Adipocyte (in vitro differentiated cells): ENCODE measurements around the gene VPS13D.
"Not testable (repeated sequence)": the region's sequence is repeated elsewhere in the genome, so short reads cannot be mapped to it uniquely, and the experiment has no call there.

Source experiments
- DNase-seq: peaks from one replicate; pipeline ENCODE4 v3.0.0-alpha.2; 2015; ENCODE audit warnings: low read depth
- H3K27me3 ChIP-seq: replicated peaks from 2 replicates; pipeline ENCODE4 v1.7.0; 2013; ENCODE audit warnings: mild to moderate bottlenecking, low read length, moderate library complexity; ENCODE audit not compliant: control insufficient read depth, insufficient read depth
- H3K36me3 ChIP-seq: 2 replicates; pipeline ENCODE4 v1.7.0; 2013; ENCODE audit warnings: low read length, mild to moderate bottlenecking, moderate library complexity; ENCODE audit not compliant: control insufficient read depth, insufficient read depth, severe bottlenecking
- H3K4me1 ChIP-seq: 2 replicates; pipeline ENCODE4 v1.7.0; 2013; ENCODE audit warnings: mild to moderate bottlenecking, low read length, moderate library complexity; ENCODE audit not compliant: control insufficient read depth, insufficient read depth
- H3K4me3 ChIP-seq: 2 replicates; pipeline ENCODE4 v1.7.0; 2013; ENCODE audit warnings: mild to moderate bottlenecking, low read length, moderate library complexity
- H3K9ac ChIP-seq: 2 replicates; pipeline ENCODE4 v1.7.0; 2013; ENCODE audit warnings: mild to moderate bottlenecking, low read length, moderate library complexity
- H3K9me3 ChIP-seq: 2 replicates; pipeline ENCODE4 v1.7.0; 2013; ENCODE audit warnings: mild to moderate bottlenecking, low read length, moderate library complexity; ENCODE audit not compliant: control insufficient read depth

Gene VPS13D

GRCh38 chr1:12447849-12448312, 218.1 kb downstream of the VPS13D start:
- peak overlapping the region; percentile 43 for H3K4me3 ChIP-seq
- H3K9ac ChIP-seq = peak overlapping the region; percentile 88
- H3K27me3 ChIP-seq = no peaks in the 10 kb centered on the region
- H3K36me3 ChIP-seq = peaks cover 5% of the 10 kb centered on the region
- H3K9me3 ChIP-seq = no peaks in the 10 kb centered on the region
- H3K4me1 ChIP-seq = peaks cover 56% of the 10 kb centered on the region
- DNase-seq = peak; percentile 58

GRCh38 chr1:12448746-12449177, 218.9 kb downstream of the VPS13D start:
- H3K4me1 ChIP-seq = peaks cover 61% of the 10 kb centered on the region
- peak; percentile 83 for DNase-seq

GRCh38 chr1:12450090-12450755, 220.4 kb downstream of the VPS13D start:
- no peak overlapping the region for H3K4me3 ChIP-seq
- H3K27me3 ChIP-seq = no peaks in the 10 kb centered on the region
- peaks cover 75% of the 10 kb centered on the region for H3K4me1 ChIP-seq
- H3K9ac ChIP-seq = peak overlapping the region; percentile 88
- DNase-seq = no peak
- H3K9me3 ChIP-seq = no peaks in the 10 kb centered on the region
- H3K36me3 ChIP-seq = no peaks in the 10 kb centered on the region

More at GRCh38 chr1:12448746-12449177, 218.9 kb downstream of the VPS13D start:
- H3K9ac ChIP-seq = peak overlapping the region; percentile 88
- no peaks in the 10 kb centered on the region for H3K9me3 ChIP-seq
- H3K4me3 ChIP-seq = peak overlapping the region; percentile 63
- H3K27me3 ChIP-seq = no peaks in the 10 kb centered on the region
- no peaks in the 10 kb centered on the region for H3K36me3 ChIP-seq

- no peak overlapping the region for H3K9ac ChIP-seq
- H3K4me1 ChIP-seq = peaks cover 79% of the 10 kb centered on the region
- H3K27me3 ChIP-seq = no peaks in the 10 kb centered on the region
- no peaks in the 10 kb centered on the region for H3K9me3 ChIP-seq
- DNase-seq = no peak
- no peak overlapping the region for H3K4me3 ChIP-seq
- no peaks in the 10 kb centered on the region for H3K36me3 ChIP-seq
Observed at GRCh38 chr1:12450756-12451559, 221.1 kb downstream of the VPS13D start.

DNA sequence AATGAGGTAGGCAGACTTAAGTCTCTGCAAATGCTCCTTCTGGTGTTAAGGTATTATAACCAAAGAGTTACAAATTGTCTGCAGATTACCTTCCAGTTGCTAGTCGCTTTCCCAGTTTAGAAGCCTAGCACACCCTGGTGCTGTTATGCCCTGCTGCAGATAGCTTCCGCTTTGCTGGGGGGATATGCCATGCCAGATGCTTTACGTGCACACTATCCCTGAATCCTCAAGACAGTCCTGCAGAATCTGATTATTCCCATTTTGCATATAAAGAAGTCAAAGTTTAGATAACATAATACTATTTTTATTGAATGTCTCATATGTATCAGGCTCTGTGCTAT, 221.7 kb downstream of the VPS13D start:
- Histone ChIP-seq H3K9me3 (no peaks in the 10 kb centered on the region), H3K9ac (no peak overlapping the region), H3K36me3 (no peaks in the 10 kb centered on the region), H3K4me3 (no peak overlapping the region), H3K4me1 (peaks cover 83% of the 10 kb centered on the region), H3K27me3 (no peaks in the 10 kb centered on the region)
- no peak for DNase-seq

DNA sequence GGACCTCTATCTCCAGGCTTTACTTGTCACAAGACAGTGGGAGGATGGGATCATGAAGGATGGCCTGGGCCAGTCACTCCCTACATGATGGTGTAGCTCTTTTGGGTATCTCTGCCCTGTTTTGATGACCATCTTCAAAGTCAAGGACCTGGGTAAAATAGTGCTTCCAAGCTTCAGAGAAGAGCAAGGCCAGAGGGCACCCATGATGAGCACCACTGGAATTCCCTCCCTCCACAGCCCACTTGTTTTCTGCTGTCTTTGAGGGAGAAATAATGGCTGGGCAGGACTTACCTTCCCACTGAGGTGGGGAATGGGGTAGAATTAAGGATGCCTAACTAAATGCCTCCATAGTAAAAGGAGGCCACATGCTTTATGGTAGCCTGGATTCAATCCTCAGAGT, 222.4 kb downstream of the VPS13D start:
- Histone ChIP-seq H3K9ac (no peak overlapping the region), H3K27me3 (no peaks in the 10 kb centered on the region), H3K9me3 (no peaks in the 10 kb centered on the region), H3K4me1 (peaks cover 83% of the 10 kb centered on the region), H3K36me3 (no peaks in the 10 kb centered on the region), H3K4me3 (no peak overlapping the region)
- DNase-seq = no peak

DNA sequence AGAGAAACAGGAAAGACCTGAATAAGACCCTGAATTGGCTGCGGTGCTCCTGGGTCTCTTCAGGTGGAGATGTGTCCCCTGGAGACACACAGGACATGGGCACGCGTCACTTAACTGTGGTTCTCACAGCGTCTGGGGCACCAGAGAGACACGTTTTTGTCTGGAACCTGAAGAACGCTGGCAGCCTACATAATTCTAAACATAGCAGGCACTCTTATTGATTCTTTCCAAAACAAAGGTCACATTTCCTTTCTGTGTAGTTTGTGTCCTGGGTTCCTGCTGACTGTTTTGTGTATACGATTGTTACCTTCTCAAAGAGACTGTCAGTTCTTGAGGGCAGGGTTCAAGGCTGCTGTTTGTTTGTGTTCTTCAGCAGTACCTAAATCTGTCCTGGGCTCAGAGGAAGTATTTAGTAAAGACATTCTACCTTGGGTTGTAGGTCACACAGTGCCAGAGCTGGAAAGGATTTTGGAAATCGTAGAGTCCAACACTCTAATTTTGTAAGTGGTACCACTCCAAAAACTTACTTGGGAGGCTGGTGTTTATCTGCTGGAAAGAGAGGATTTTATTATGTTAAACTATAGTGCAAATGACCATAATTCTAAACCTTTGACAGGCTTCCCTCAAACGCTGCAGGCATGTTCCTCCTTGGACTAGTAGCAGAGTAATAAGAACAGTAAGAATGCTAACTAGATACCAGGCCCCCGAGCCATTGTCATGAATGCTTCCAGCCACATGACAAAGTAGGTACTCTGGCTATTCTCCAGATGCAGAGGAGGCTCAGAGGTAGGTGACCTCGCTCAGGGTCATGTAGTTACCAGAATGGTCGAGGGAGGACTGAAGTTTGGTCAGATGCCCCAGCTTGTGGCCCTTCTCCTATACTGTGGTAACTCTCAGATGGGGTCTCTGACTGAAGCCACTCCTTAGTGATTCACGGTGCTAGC, 223.8 kb downstream of the VPS13D start:
- Histone ChIP-seq H3K4me3 (no peak overlapping the region), H3K36me3 (no peaks in the 10 kb centered on the region), H3K4me1 (peaks cover 82% of the 10 kb centered on the region), H3K27me3 (no peaks in the 10 kb centered on the region), H3K9me3 (no peaks in the 10 kb centered on the region), H3K9ac (peak overlapping the region; percentile 74)
- DNase-seq = no peak

DNA sequence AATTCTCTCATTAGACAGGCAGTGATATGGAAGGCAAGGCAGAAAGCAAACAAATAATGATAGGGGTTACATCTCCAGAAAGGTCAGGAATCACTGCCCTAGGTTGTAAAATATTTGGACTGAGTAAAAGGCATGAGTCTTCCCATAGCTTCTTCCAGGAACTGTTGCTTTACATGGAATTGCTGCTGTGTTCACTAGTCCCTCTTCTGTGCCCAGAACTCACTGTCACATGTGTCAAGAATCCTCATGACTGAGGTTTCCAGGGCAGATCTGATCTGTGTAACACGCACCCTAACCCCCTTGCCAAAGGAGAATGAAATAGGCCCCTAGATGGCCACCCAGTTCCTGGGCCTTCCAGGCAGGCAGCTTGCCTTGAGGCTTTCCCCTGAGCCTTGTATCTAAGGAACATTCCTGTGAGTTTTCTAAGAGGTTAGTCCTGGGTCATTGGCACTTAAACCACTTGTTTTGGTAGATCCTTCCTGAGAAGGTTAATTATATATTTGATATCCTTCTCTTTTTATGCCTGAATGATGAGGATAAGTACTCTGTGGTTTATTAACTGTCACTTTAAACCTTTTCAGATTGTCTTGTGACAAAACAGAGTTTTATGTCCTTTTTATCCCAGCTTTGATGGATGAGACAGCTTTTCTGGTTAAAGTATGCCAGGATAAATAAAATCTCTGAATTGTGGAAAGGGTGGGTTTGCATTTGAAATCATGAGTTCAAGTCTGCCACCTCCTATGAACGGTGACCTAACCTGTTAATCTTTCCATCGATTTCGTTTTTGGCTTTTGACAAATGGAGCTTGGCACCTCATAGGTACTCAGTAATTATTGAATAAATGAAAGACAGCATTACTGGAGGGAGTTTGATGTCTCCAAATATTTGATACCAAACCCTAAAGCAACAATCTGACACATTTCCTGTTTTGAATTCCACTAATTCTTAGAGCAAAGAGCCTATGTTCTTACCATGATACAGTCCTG, 224.9 kb downstream of the VPS13D start:
- Histone ChIP-seq H3K36me3 (no peaks in the 10 kb centered on the region), H3K9me3 (no peaks in the 10 kb centered on the region), H3K4me3 (no peak overlapping the region), H3K27me3 (no peaks in the 10 kb centered on the region), H3K4me1 (peaks cover 78% of the 10 kb centered on the region), H3K9ac (peak overlapping the region; percentile 74)
- peak; percentile 79 for DNase-seq

DNA sequence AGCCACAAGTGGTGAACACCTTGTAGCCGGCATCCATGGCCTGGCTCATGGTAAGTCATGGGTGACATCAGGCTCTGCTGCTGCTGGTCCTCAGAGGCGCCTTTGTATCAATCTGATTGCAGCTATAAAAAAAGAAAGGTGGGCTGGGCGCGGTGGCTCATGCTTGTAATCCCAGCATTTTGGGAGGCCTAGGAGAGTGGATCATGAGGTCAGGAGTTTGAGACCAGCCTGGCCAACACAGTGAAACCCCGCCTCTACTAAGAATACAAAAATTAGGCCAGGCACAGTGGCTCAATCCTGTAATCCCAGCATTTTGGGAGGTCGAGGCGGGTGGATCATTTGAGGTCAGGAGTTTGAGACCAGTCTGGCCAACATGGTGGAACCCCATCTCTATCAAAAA, 226.3 kb downstream of the VPS13D start:
- not testable (repeated sequence) for H3K9me3 ChIP-seq, DNase-seq, H3K4me3 ChIP-seq, H3K27me3 ChIP-seq, H3K36me3 ChIP-seq
- Histone ChIP-seq H3K9ac (peak overlapping the region; percentile 8), H3K4me1 (peaks cover 68% of the 10 kb centered on the region)

GRCh38 chr1:12456979-12457378, 227.1 kb downstream of the VPS13D start:
- Histone ChIP-seq H3K27me3 (no peaks in the 10 kb centered on the region), H3K9ac (peak overlapping the region; percentile 81), H3K4me1 (peaks cover 69% of the 10 kb centered on the region), H3K36me3 (no peaks in the 10 kb centered on the region), H3K4me3 (peak overlapping the region; percentile 49), H3K9me3 (no peaks in the 10 kb centered on the region)
- peak; percentile 65 for DNase-seq
